ENCODE results near the gene ZNF385D.
"Not testable (repeated sequence)": the region's sequence is repeated elsewhere in the genome, so short reads cannot be mapped to it uniquely, and the experiment has no call there.

The ZNF385D gene

DNA sequence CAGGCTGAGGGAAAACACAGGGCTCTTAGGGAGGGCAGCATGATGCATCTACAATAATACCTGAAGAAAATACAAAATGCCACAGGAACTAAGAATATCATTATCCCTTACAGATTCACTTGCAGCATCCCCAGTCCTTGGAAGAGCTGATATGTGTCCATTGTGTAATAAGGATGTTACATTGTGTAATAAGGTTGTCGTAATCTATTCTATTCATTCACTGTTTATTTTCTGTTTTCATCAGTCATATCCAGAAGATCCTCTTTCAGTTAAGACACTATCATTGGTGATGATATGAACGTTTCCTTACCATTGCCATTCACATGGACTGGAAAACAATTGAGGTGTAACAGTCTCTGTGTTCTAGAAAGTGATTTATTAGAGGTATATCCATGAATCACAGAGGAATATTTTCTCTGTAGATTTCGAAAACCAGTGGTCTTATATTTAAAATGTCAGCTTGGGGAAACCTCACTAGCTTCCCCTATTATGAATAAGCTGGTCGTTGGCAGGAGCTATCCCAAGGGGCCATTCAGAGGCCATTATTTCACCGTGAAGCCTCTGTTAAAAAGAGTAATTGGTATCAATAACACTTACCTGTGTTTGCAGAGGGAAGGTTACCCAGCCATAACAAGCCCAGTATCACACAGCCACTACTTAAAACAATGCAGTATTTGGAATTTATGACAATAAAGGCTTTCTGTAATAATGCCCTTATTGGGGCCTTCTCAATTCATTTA lies 241.1 kb downstream of the ZNF385D start:
- no peak for DNase-seq (ENCODE audit: low read depth)

- DNase-seq (ENCODE audit: low read depth) = no peak
These were observed 242.8 kb downstream of the ZNF385D start for GRCh38 chr3:21508246-21508645.

DNA sequence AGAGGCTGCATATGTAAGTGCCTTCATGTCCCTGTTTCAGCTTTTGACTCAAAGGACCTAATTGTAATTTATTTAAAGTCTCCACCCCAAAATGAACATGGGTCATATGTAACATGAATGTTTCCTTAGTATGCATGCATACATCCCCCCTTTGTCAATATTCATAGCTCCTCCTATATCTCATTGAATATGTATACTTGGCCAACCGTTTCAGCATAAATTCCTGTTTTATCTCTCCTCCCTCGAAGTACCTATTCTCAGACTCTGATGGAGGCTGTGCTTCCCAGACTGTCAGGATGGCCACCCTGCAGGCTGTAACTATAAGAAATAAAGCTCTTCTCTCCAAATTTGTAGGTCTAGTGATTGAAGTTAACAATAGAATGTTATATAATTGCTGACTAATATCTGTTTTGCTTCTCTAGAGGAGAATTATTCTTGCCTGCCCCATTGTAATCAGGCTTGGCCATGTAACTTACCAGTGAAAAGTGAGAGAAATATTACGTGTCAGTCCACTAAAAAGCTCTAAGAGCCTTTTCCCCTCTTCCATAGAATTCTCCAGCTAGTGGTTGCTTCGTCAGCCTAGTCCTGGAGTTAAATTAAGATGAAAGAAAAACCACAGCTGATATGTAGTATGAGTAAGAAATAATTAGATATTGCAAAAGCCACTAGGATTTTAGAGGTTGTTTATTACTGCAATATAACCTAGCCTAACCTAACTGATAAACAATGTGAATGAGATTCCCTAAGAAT lies 245.1 kb downstream of the ZNF385D start:
- no peak for DNase-seq (ENCODE audit: low read depth)

DNA sequence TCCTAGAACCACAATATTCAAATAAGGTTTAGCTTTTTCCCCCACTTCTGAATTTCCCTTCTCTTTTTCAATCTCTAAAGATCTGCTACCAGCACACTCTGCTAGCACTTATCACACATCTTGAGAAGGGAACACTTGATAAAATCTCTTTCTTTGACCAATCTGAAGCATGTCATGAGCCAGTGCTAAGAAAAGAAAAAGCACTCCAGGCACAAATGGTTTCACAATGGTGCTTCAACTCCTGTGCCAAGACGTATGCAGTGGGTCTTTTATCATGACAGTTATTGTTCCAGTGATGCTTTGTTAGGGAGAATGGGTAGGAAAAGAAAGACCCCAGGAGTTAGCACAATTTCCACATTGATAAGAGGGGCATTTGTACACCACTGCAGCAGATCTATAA lies 248.4 kb downstream of the ZNF385D start:
- DNase-seq (ENCODE audit: low read depth) = no peak

GRCh38 chr3:21500834-21501233 lies 250.2 kb downstream of the ZNF385D start:
- no peak for DNase-seq (ENCODE audit: low read depth)

- DNase-seq (ENCODE audit: low read depth) = not testable (repeated sequence)
These were observed 260.3 kb downstream of the ZNF385D start for GRCh38 chr3:21490671-21491070.

- no peak for DNase-seq (ENCODE audit: low read depth)
These were observed 263.5 kb downstream of the ZNF385D start for GRCh38 chr3:21487520-21487919.

GRCh38 chr3:21486024-21486935 lies 264.7 kb downstream of the ZNF385D start:
- not testable (repeated sequence) for DNase-seq (ENCODE audit: low read depth)

GRCh38 chr3:21484828-21485144 lies 266.2 kb downstream of the ZNF385D start:
- no peak for DNase-seq (ENCODE audit: low read depth)

- no peak for DNase-seq (ENCODE audit: low read depth)
These were observed 266.8 kb downstream of the ZNF385D start for GRCh38 chr3:21484057-21484827.

DNA sequence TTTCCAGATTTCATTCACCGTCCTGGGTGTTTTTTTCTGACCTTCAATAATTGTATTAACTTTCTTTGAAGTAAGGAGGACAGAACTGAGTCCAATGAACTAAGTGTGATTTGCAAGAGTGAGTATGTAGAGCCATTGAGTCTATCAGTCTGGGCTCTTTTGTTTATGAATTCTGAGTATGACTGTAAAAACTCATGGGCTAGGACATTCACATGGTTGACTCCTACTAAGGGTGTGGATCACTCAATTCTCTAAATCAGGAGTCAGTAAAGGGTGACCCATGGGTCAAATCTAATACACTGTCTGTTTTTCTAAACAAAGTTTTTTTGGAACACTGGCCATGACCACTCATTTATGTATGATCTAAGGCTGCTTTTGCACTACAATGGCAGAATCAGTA lies 269.0 kb downstream of the ZNF385D start:
- no peak for DNase-seq (ENCODE audit: low read depth)

GRCh38 chr3:21477541-21478288 lies 273.3 kb downstream of the ZNF385D start:
- no peak for DNase-seq (ENCODE audit: low read depth)

- no peak for DNase-seq (ENCODE audit: low read depth)
These were observed 284.5 kb downstream of the ZNF385D start for GRCh38 chr3:21466476-21466875.

GRCh38 chr3:21464746-21465145 lies 286.3 kb downstream of the ZNF385D start:
- no peak for DNase-seq (ENCODE audit: low read depth)

DNA sequence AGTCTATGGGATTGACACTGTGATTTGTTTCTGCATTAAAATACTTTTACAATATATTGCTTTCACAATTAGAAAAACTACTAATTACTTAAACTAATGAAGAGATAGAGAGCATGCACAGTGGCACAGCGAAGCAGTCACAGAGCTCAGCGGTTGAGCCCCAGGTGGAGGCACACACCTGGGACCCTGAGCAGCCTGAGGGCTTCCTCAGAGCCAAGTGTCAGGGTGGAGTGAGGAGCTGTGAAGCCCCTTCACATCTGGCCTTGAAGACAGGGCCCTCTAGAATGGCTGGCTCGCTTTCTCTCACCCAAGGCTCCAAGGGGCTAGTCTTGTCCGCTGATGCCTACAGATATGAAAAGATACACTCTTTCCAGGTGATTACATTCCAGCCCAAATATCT lies 287.7 kb downstream of the ZNF385D start:
- no peak for DNase-seq (ENCODE audit: low read depth)

DNA sequence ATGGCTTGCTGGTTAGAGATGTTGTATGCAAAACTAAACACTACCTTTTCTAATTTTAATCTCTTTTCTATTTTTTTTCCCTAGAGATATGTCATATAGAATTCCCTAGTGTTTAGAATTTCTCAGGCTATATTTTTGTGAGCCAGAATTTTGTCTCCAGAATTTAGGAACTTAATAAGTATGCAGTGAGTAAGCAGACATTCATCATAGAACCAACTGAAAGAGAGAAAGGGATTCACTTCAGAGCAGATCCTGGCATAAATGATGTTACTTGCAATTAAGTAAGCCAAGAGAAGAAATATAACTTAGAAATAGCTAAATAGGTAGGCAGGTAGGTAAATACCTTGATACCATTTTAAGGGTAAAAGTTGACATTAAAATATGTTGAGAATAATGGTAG lies 288.9 kb downstream of the ZNF385D start:
- no peak for DNase-seq (ENCODE audit: low read depth)

- DNase-seq (ENCODE audit: low read depth) = no peak
These were observed 293.9 kb downstream of the ZNF385D start for GRCh38 chr3:21457084-21457483.

DNA sequence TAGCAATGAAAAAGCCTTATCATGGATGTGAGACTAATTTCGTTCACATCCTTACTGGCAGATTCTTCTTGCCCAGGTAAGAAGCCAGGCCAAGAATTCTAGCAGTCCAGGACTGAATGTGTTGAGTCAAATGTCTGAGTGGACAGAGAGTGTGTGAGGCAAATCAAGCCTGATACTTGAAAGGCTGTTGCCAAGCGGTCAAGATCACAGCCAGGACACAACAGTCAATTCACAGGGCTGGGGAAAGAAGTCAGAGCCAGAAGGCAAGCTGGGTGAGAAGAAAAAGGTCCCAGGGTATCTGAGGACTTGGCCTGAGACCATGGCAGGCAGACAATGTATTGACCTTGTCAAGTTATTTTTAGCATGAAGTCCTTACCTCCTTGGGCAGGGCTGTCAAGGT lies 301.3 kb downstream of the ZNF385D start:
- no peak for DNase-seq (ENCODE audit: low read depth)

- no peak for DNase-seq (ENCODE audit: low read depth)
These were observed 303.4 kb downstream of the ZNF385D start for GRCh38 chr3:21447476-21448151.

DNA sequence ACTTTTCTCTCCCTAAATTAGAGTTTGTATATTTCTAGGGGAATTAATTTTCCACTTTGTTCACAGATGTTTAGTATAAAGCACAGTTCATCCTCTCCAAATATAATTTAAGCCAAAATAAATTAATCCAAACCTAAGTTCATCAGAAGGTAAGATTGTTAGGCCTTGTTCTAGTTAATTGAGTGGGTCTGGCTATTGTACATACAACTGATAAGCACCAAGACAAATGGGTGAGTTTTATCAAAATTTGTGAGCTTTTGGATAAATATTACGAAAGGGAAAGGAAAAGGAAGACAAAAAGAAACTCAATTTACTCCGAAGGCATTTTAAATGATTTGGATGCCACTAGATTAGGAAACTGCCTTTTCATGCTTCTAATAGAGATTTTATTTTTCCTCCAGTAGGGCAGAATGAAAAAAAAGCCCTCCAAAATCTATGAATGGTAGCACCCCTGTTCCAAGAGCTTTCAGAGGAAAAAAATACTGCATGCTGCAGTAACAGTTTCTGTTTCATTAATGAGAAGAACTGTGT lies 304.0 kb downstream of the ZNF385D start:
- no peak for DNase-seq (ENCODE audit: low read depth)
